ENCODE measurements around the gene SH3PXD2B. TPM values are rescaled to one million over a fixed set of nuclear protein-coding genes. Genes with fewer than 3 reads are reported as not detected.
"Not testable (repeated sequence)": the region's sequence is repeated elsewhere in the genome, so short reads cannot be mapped to it uniquely, and the experiment has no call there.

Gene SH3PXD2B
- total RNA-seq, 2 donors from 2014 or later: 12.2 to 13.2 TPM

DNA sequence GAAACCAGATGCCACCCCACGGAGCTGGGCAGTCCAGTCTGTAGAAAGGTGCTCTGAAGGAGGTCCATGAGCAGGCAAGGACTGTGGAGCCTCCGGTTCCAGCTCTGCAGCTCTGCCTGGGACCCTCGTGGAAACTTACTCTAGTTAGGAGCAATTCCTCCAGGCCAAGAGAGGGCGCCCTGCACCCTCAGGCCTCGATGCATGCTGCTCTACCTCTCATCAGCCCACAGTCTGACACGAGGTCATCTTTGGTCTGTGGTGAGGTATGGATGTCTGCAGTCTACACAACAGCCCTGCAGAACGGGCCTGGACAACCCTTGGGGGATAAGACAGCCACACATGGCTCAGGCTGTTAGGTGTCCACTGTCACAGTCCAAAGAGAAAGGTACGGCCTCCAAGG is 120.1 kb downstream of the SH3PXD2B start:
- no peak for DNase-seq

GRCh38 chr5:172326901-172327300 is 127.4 kb downstream of the SH3PXD2B start:
- DNase-seq; H3K36me3 ChIP-seq; H3K27me3 ChIP-seq; H3K9ac ChIP-seq (ENCODE audit: low read depth in 2 of 2, low read length in 2 of 2); H3K9me3 ChIP-seq; intact Hi-C loops (cut with DNase I); H3K27ac ChIP-seq; H3K4me3 ChIP-seq; H3K4me1 ChIP-seq: not testable (repeated sequence)

More for the DNA sequence above, 120.1 kb downstream of the SH3PXD2B start:
- H3K27ac ChIP-seq: no peak overlapping the region
- no peak overlapping the region for H3K4me3 ChIP-seq
- no peak for TF ChIP-seq CTCF (IDR thresholded peaks at IDR 0.05)
- intact Hi-C loops (cut with DNase I): no loop called here
- H3K4me1 ChIP-seq: no peaks in the 10 kb centered on the region
- H3K9me3 ChIP-seq: no peaks in the 10 kb centered on the region
- no peaks in the 10 kb centered on the region for H3K36me3 ChIP-seq
- H3K9ac ChIP-seq (ENCODE audit: low read depth in 2 of 2, low read length in 2 of 2): no peak overlapping the region
- no peaks in the 10 kb centered on the region for H3K27me3 ChIP-seq

GRCh38 chr5:172325452-172325851 is 128.9 kb downstream of the SH3PXD2B start:
- Histone ChIP-seq H3K4me1 (no peaks in the 10 kb centered on the region), H3K27me3 (no peaks in the 10 kb centered on the region), H3K9me3 (no peaks in the 10 kb centered on the region), H3K9ac (ENCODE audit: low read depth in 2 of 2, low read length in 2 of 2) (no peak overlapping the region), H3K4me3 (no peak overlapping the region), H3K27ac (no peak overlapping the region), H3K36me3 (no peaks in the 10 kb centered on the region)
- intact Hi-C loops (cut with DNase I): no loop called here
- no peak for TF ChIP-seq CTCF (IDR thresholded peaks at IDR 0.05)
- no peak for DNase-seq

GRCh38 chr5:172322028-172322965 is 132.0 kb downstream of the SH3PXD2B start:
- Histone ChIP-seq H3K27me3 (no peaks in the 10 kb centered on the region), H3K4me1 (no peaks in the 10 kb centered on the region), H3K27ac (no peak overlapping the region), H3K4me3 (no peak overlapping the region), H3K36me3 (no peaks in the 10 kb centered on the region), H3K9ac (ENCODE audit: low read depth in 2 of 2, low read length in 2 of 2) (no peak overlapping the region), H3K9me3 (no peaks in the 10 kb centered on the region)
- DNase-seq: no peak
- TF ChIP-seq CTCF (IDR thresholded peaks at IDR 0.05): no peak
- intact Hi-C loops (cut with DNase I): no loop called here

GRCh38 chr5:172321593-172321992 is 132.7 kb downstream of the SH3PXD2B start:
- no peak for DNase-seq
- H3K9ac ChIP-seq (ENCODE audit: low read depth in 2 of 2, low read length in 2 of 2): no peak overlapping the region
- TF ChIP-seq CTCF (IDR thresholded peaks at IDR 0.05): no peak
- no peaks in the 10 kb centered on the region for H3K4me1 ChIP-seq
- no peaks in the 10 kb centered on the region for H3K36me3 ChIP-seq
- H3K9me3 ChIP-seq: no peaks in the 10 kb centered on the region
- no peaks in the 10 kb centered on the region for H3K27me3 ChIP-seq
- H3K4me3 ChIP-seq: no peak overlapping the region
- H3K27ac ChIP-seq: no peak overlapping the region
- intact Hi-C loops (cut with DNase I): no loop called here
